Naive thymus-derived CD4-positive, alpha-beta T cell (primary cell): ENCODE data around the gene GRIN3A. TPM values are rescaled to one million over a fixed set of nuclear protein-coding genes. Genes with fewer than 3 reads are reported as not detected.

Experiments used
- ATAC-seq: fragments of 150-1000 bp; cut with Tn5 transposase; 2 replicates; pipeline ENCODE4 v1.10.0; 2021; ENCODE audit warnings: mild to moderate bottlenecking, moderate library complexity
- CTCF ChIA-PET: fragments of 350-600 bp; sonication (Branson Sonifier 250); formaldehyde crosslinking; loops from one replicate; lab custom pipeline; 2021; ENCODE audit warnings: antibody characterized with exemption; lab: Charles Lee
- POLR2A ChIA-PET: fragments of 350-600 bp; sonication (Branson Sonifier 250); formaldehyde crosslinking; loops from one replicate; lab custom pipeline; 2021; ENCODE audit warnings: antibody characterized with exemption, inconsistent platforms; lab: Charles Lee
- DNase-seq, 9 donors: peaks; one replicate each; pipeline versions ENCODE4 v3.0.0 to v3.0.0-alpha.2; 2020 to 2022; ENCODE audit warnings: mixed read lengths in 1 of 9
- H3K27ac ChIP-seq: one replicate; pipeline ENCODE4 v1.7.0; 2013; ENCODE audit warnings: mild to moderate bottlenecking, low read depth, low read length, moderate library complexity
- H3K27me3 ChIP-seq, 2 donors: one replicate each; pipeline ENCODE4 v1.7.0; 2013; ENCODE audit warnings: low read length in 2 of 2, mild to moderate bottlenecking in 2 of 2, moderate library complexity in 2 of 2; ENCODE audit not compliant: control insufficient read depth in 2 of 2, insufficient read depth in 2 of 2
- H3K36me3 ChIP-seq, 3 experiments: 1 replicate in 2 of 3; 2 replicates in 1 of 3; pipeline ENCODE4 v1.7.0; 2013; ENCODE audit warnings: low read length in 3 of 3, mild to moderate bottlenecking in 3 of 3, moderate library complexity in 1 of 3; ENCODE audit not compliant: insufficient read depth in 3 of 3, control insufficient read depth in 2 of 3
- H3K4me1 ChIP-seq, 2 donors: one replicate each; pipeline ENCODE4 v1.7.0; 2013; ENCODE audit warnings: low read length in 2 of 2, mild to moderate bottlenecking in 2 of 2, moderate library complexity in 1 of 2; ENCODE audit not compliant: control insufficient read depth in 2 of 2, insufficient read depth in 2 of 2
- H3K4me3 ChIP-seq: 2 replicates; pipeline ENCODE4 v1.7.0; 2013; ENCODE audit warnings: mild to moderate bottlenecking, low read length
- H3K9me3 ChIP-seq, 3 experiments: 1 replicate in 2 of 3; 2 replicates in 1 of 3; pipeline ENCODE4 v1.7.0; 2013; ENCODE audit warnings: low read length in 3 of 3; ENCODE audit not compliant: control insufficient read depth in 2 of 3
- H3K27ac Mint-ChIP-seq, 9 donors: one replicate each; pipeline ENCODE4 v1.8.0; 2020 to 2022; ENCODE audit warnings: mixed read lengths in 9 of 9, mild to moderate bottlenecking in 8 of 9, moderate library complexity in 5 of 9, inconsistent platforms in 2 of 9
- H3K27me3 Mint-ChIP-seq, 5 donors: one replicate each; pipeline ENCODE4 v1.8.0; 2021 to 2022; ENCODE audit warnings: mixed read lengths in 5 of 5, mild to moderate bottlenecking in 1 of 5
- H3K36me3 Mint-ChIP-seq, 5 donors: one replicate each; pipeline ENCODE4 v1.8.0; 2020 to 2022; ENCODE audit warnings: mixed read lengths in 5 of 5, mild to moderate bottlenecking in 3 of 5, inconsistent platforms in 1 of 5
- H3K4me1 Mint-ChIP-seq, 7 donors: one replicate each; pipeline ENCODE4 v1.8.0; 2020 to 2022; ENCODE audit warnings: mixed read lengths in 7 of 7, mild to moderate bottlenecking in 3 of 7, inconsistent platforms in 1 of 7
- H3K4me3 Mint-ChIP-seq, 10 donors: one replicate each; pipeline ENCODE4 v1.8.0; 2020 to 2022; ENCODE audit warnings: mild to moderate bottlenecking in 10 of 10, mixed read lengths in 10 of 10, moderate library complexity in 6 of 10, inconsistent platforms in 2 of 10
- H3K9me3 Mint-ChIP-seq, 11 donors: one replicate each; pipeline ENCODE4 v1.8.0; 2020 to 2022; ENCODE audit warnings: mixed read lengths in 11 of 11, mild to moderate bottlenecking in 4 of 11, inconsistent platforms in 1 of 11, moderate library complexity in 1 of 11
- intact Hi-C, 2 donors: fragments of 100-400 bp; cut with micrococcal nuclease; formaldehyde crosslinking; loops; one replicate each; pipeline ENCODE4 v1.15.1; 2023
- polyA plus RNA-seq, 2 donors: library from polyadenylated mRNA; unstranded; fragments of 300-500 nt; fragmentation: Illumina TruSeq; gene quantifications; one replicate each; pipeline ENCODE4 v1.2.3, GENCODE V29; 2021
- total RNA-seq, 6 experiments: library from RNA in 5 of 6; stranded (reverse) in 5 of 6; gene quantifications; 1 replicate in 5 of 6; 2 replicates in 1 of 6; pipeline ENCODE4 v1.2.3 and lab custom pipeline; 2021 to 2026

The GRIN3A gene
- total and polyA plus RNA-seq, 7 experiments from 2014 or later: 0.02 to 0.08 (median 0.05) TPM; not detected in 2

DNA sequence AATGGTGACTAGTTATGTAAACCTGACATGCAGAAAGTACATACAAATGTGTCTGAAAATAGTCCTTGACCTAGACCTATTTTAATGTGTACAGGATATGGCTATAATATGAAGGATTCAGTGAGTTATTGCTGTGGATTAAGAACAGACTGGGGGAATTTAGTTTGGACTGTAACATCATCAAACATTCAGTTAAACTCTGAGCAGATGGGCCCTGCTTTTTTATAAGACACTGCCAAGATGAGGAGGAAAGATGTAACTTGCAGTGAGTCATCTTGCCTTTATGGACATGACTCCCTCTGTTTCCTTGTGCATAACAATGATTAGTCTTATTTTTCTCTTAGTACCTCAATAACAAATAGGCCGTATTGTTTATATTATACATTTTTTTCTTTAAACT lies 155.9 kb downstream of the GRIN3A start:
- ATAC-seq (no peak), DNase-seq (no peak)
- H3K9me3 Mint-ChIP-seq: peaks cover 0 to 3% (median 0%) of the 10 kb centered on the region in 11 donors
- no peak overlapping the region for H3K4me3 ChIP-seq
- no peaks in the 10 kb centered on the region for H3K27me3 ChIP-seq
- no peaks in the 10 kb centered on the region for H3K36me3 ChIP-seq
- no peak overlapping the region for H3K4me3 Mint-ChIP-seq
- H3K4me1 Mint-ChIP-seq: peaks cover 0 to 16% (median 6%) of the 10 kb centered on the region in 7 donors
- ChIA-PET POLR2A (no interaction called here), CTCF (no interaction called here)
- no peaks in the 10 kb centered on the region for H3K27me3 Mint-ChIP-seq
- H3K9me3 ChIP-seq: no peaks in the 10 kb centered on the region
- H3K4me1 ChIP-seq: no peaks in the 10 kb centered on the region
- H3K27ac Mint-ChIP-seq: peak overlapping the region in 1 of 9 donors; percentile 14
- intact Hi-C loops: no loop called here
- H3K27ac ChIP-seq: no peak overlapping the region
- peaks cover 0 to 6% (median 3%) of the 10 kb centered on the region in 5 donors for H3K36me3 Mint-ChIP-seq

DNA sequence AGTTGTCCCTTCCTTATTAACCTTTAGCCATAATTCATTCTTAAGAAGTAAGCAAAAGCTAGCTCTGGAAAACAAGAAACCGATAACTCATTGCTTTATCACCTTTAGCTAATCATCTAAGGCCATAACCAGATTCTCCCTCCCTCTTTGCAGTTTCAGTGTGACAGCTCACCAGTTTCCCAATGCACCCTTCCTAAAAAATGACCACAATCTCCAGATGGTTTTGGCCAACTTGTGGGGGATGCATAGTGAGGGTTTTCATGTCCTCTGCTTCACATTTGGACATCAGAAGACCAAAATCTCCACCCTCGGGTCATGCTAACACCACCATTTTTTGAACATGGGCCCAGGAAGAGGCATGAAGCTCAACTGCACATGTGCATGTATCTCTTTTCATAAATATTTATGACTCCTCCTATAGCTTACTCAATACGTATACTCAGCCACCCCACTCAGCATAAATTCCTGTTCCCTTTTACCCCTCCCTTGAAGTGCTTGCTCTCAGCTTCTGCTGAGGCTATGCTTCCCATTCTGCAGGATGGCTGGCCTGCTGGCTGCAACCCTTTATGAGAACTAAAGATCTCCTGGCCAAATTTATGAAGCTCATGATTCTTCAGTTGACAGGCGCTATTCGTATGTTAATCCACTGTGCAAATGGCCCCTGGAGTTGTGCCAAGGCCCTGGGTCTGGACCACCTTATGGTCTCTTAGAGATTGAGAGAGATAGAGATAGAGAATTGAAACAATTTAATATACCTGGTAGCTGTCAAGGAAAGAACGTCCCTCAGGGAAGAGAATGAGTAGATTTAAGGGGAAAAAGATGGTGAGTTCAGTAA lies 158.5 kb downstream of the GRIN3A start:
- ChIA-PET CTCF (interaction anchor here (0.6 to 1.5 kb wide), 2 partner anchors 10 to 18 kb away, joined by 5 read pairs; no protein-coding TSS in a partner anchor), POLR2A (interaction anchor here (2.1 kb wide), 1 partner anchor 9 kb away, joined by 5 read pairs; no protein-coding TSS in a partner anchor)
- H3K4me1 ChIP-seq: peaks cover 0 to 10% of the 10 kb centered on the region in 2 donors
- intact Hi-C loops: no loop called here
- Mint-ChIP-seq H3K9me3 (peaks cover 0 to 1% (median 0%) of the 10 kb centered on the region in 11 donors), H3K27ac (no peak overlapping the region), H3K4me3 (no peak overlapping the region), H3K36me3 (peaks cover 0 to 2% (median 0%) of the 10 kb centered on the region in 5 donors), H3K4me1 (peaks cover 0 to 14% (median 8%) of the 10 kb centered on the region in 7 donors), H3K27me3 (no peaks in the 10 kb centered on the region)
- H3K27me3 ChIP-seq: no peaks in the 10 kb centered on the region
- H3K4me3 ChIP-seq: no peak overlapping the region
- DNase-seq (no peak), ATAC-seq (peak; percentile 72)
- no peaks in the 10 kb centered on the region for H3K36me3 ChIP-seq
- H3K27ac ChIP-seq: no peak overlapping the region
- no peaks in the 10 kb centered on the region for H3K9me3 ChIP-seq

DNA sequence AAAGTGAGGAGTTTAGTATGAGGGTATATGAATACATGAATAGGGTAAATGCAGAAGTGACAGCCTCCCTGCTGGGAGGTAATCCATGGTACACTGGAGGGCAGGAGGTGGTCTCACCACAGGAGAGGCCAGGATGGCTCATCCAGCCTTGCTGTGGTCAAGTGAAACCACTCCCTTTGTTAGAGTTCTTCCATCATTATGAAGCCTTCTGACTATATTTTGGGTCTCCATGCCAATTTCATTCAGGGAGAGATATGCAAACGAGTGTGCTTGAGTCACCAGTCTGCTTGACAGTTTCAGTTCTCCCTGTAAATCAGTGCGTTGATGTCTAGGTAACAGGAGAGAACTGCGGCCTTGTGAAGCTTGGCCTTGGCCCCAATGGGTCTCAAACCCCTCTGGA lies 160.1 kb downstream of the GRIN3A start:
- POLR2A ChIA-PET: no interaction called here
- Histone ChIP-seq H3K27me3 (no peaks in the 10 kb centered on the region), H3K4me1 (peaks cover 0 to 25% of the 10 kb centered on the region in 2 donors), H3K4me3 (no peak overlapping the region), H3K9me3 (no peaks in the 10 kb centered on the region), H3K27ac (no peak overlapping the region), H3K36me3 (no peaks in the 10 kb centered on the region)
- CTCF ChIA-PET: interaction anchor here (1.5 kb wide), 1 partner anchor 8 kb away, joined by 5 read pairs; no protein-coding TSS in a partner anchor
- Mint-ChIP-seq H3K27me3 (no peaks in the 10 kb centered on the region), H3K4me3 (no peak overlapping the region), H3K9me3 (no peaks in the 10 kb centered on the region), H3K27ac (no peak overlapping the region), H3K36me3 (peaks cover 0 to 3% (median 0%) of the 10 kb centered on the region in 5 donors), H3K4me1 (peaks cover 10 to 29% (median 24%) of the 10 kb centered on the region in 7 donors)
- no peak for DNase-seq
- intact Hi-C loops: no loop called here
- ATAC-seq: peak; percentile 59

DNA sequence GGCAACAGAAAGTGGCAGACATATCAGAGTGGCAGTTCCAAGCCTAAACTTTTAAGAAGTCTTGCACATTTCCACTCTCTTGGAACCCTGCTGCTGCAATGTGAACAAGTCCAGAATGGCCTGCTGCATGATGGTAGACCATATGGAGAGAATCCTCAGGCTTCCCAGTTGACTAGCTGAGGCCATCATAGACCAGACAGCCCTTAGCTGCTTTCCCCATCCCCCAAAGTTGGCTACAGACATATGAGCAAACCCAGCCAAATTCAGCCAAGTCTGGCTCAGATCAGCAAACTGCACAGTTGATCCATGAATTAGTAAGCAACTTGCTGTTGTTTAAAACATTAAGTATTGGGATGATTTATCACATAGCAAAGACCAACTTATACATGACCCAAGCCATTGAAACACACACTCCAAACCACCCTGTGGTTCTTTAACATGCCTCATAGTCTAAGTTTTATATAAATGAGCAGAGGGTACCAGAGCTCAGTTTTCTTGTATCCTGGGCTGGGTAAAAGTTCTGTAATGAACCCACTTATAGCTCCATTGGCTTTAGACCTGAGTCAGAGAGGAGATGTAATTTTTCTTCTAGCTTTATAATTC lies 163.6 kb downstream of the GRIN3A start:
- H3K27me3 Mint-ChIP-seq: no peaks in the 10 kb centered on the region
- peaks cover 4 to 59% of the 10 kb centered on the region in 2 donors for H3K4me1 ChIP-seq
- no peaks in the 10 kb centered on the region for H3K9me3 ChIP-seq
- peaks cover 33 to 65% (median 59%) of the 10 kb centered on the region in 7 donors for H3K4me1 Mint-ChIP-seq
- POLR2A ChIA-PET: interaction anchor here (1.5 kb wide), 1 partner anchor 9 kb away, joined by 3 read pairs; no protein-coding TSS in a partner anchor
- H3K9me3 Mint-ChIP-seq: no peaks in the 10 kb centered on the region
- H3K27ac ChIP-seq: peak overlapping the region; percentile 16
- peak overlapping the region in 8 of 9 donors; percentile 24 to 98 (median 96) for H3K27ac Mint-ChIP-seq
- H3K4me3 ChIP-seq: no peak overlapping the region
- peak overlapping the region in 3 of 10 donors; percentile 64 to 75 (median 65) for H3K4me3 Mint-ChIP-seq
- peaks cover 0 to 4% (median 0%) of the 10 kb centered on the region in 5 donors for H3K36me3 Mint-ChIP-seq
- DNase-seq (no peak), ATAC-seq (no peak)
- CTCF ChIA-PET: interaction anchor here (1.1 to 1.3 kb wide), 2 partner anchors 23 to 39 kb away, joined by 3 read pairs; no protein-coding TSS in a partner anchor
- intact Hi-C loops: loop anchor here in 1 of 2 donors (1.0 kb wide), 1 partner anchor 8 kb away; no protein-coding TSS in a partner anchor
- H3K36me3 ChIP-seq: no peaks in the 10 kb centered on the region
- H3K27me3 ChIP-seq: no peaks in the 10 kb centered on the region

GRCh38 chr9:101572316-101572715 lies 166.1 kb downstream of the GRIN3A start:
- intact Hi-C loops: no loop called here
- H3K36me3 ChIP-seq: no peaks in the 10 kb centered on the region
- no peaks in the 10 kb centered on the region for H3K9me3 ChIP-seq
- no peaks in the 10 kb centered on the region for H3K27me3 Mint-ChIP-seq
- peaks cover 35 to 85% (median 83%) of the 10 kb centered on the region in 7 donors for H3K4me1 Mint-ChIP-seq
- ChIA-PET CTCF (interaction anchor here (0.8 to 1.9 kb wide), 5 partner anchors 8 to 43 kb away, joined by 3 to 8 read pairs (median 4); partner anchors contain the start of gene RNF20), POLR2A (interaction anchor here (1.2 to 2.7 kb wide), 4 partner anchors 9 to 174 kb away, joined by 3 to 7 read pairs (median 4); partner anchors contain the start of genes MRPL50, RNF20 and ZNF189)
- DNase-seq: peak in 6 of 9 donors; percentile 20 to 41 (median 30)
- H3K4me1 ChIP-seq: peaks cover 4 to 84% of the 10 kb centered on the region in 2 donors
- H3K27ac ChIP-seq: peak overlapping the region; percentile 68
- H3K4me3 Mint-ChIP-seq: peak overlapping the region in 9 of 10 donors; percentile 46 to 88 (median 64)
- no peaks in the 10 kb centered on the region for H3K9me3 Mint-ChIP-seq
- peaks cover 0 to 4% (median 1%) of the 10 kb centered on the region in 5 donors for H3K36me3 Mint-ChIP-seq
- ATAC-seq: no peak
- H3K27me3 ChIP-seq: no peaks in the 10 kb centered on the region
- peak overlapping the region in 8 of 9 donors; percentile 91 to 98 (median 97) for H3K27ac Mint-ChIP-seq
- H3K4me3 ChIP-seq: peak overlapping the region; percentile 31

DNA sequence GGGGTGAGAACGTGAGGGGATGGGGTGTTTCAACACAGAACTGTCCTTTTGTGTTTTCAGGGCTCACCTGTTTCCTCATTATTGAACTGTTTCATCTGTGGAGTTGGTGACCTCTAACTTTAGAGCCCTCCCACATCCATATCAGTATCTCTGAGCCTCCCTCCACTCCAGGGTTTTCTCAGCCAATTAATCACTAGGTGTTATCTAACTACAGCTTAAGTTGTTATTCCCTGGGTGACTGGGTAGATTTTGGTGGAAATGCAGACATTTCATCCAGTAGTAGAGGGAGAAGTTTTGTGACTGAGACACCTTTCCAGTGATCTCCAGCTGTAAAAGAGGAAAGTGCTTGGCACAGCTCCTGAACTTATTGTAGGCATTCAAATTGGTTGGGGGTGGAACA lies 167.3 kb downstream of the GRIN3A start:
- DNase-seq (no peak), ATAC-seq (no peak)
- H3K36me3 ChIP-seq: no peaks in the 10 kb centered on the region
- no peaks in the 10 kb centered on the region for H3K9me3 ChIP-seq
- no peaks in the 10 kb centered on the region for H3K9me3 Mint-ChIP-seq
- H3K27ac ChIP-seq: peak overlapping the region; percentile 68
- ChIA-PET POLR2A (interaction anchor here (1.1 to 1.2 kb wide), 2 partner anchors 10 to 173 kb away, joined by 4 to 5 read pairs; partner anchors contain the start of genes MRPL50 and ZNF189), CTCF (interaction anchor here (0.6 to 2.5 kb wide), 5 partner anchors 8 to 132 kb away, joined by 3 to 5 read pairs (median 3); no protein-coding TSS in a partner anchor)
- peaks cover 4 to 91% of the 10 kb centered on the region in 2 donors for H3K4me1 ChIP-seq
- H3K27me3 ChIP-seq: no peaks in the 10 kb centered on the region
- no peaks in the 10 kb centered on the region for H3K27me3 Mint-ChIP-seq
- peaks cover 37 to 92% (median 88%) of the 10 kb centered on the region in 7 donors for H3K4me1 Mint-ChIP-seq
- peaks cover 3 to 9% (median 4%) of the 10 kb centered on the region in 5 donors for H3K36me3 Mint-ChIP-seq
- intact Hi-C loops: loop anchor here in 1 of 2 donors (2.0 kb wide), 3 partner anchors 16 to 122 kb away; no protein-coding TSS in a partner anchor
- peak overlapping the region in 8 of 9 donors; percentile 91 to 98 (median 97) for H3K27ac Mint-ChIP-seq
- no peak overlapping the region for H3K4me3 ChIP-seq
- peak overlapping the region in 9 of 10 donors; percentile 58 to 88 (median 67) for H3K4me3 Mint-ChIP-seq
